SU-DHL-6 (cell line): ENCODE results near the gene ATF3.

ENCODE experiments used
- H2AFZ ChIP-seq: fragments of 200-600 bp; sonication (generic); 2 replicates; pipeline ENCODE4 v1.6.1; 2014; ENCODE audit warnings: low read depth, mild to moderate bottlenecking, moderate library complexity, mixed read lengths, antibody characterized with exemption, low read length; ENCODE audit not compliant: severe bottlenecking
- H3F3A ChIP-seq: fragments of 200-600 bp; shearing (Covaris generic); 2 replicates; pipeline ENCODE4 v1.6.0; 2016; ENCODE audit warnings: antibody characterized with exemption, mild to moderate bottlenecking; ENCODE audit not compliant: insufficient read depth
- H3K27ac ChIP-seq: fragments of 200-600 bp; sonication (generic); 2 replicates; pipeline ENCODE4 v1.5.1; 2016; ENCODE audit warnings: low read depth, mild to moderate bottlenecking, low read length, moderate library complexity, mixed read lengths
- H3K27me3 ChIP-seq: fragments of 200-600 bp; sonication (generic), shearing (Covaris generic); 2 replicates; pipeline ENCODE4 v1.6.0; 2014; ENCODE audit warnings: mild to moderate bottlenecking, low read length
- H3K36me3 ChIP-seq: fragments of 200-600 bp; sonication (generic); 2 replicates; pipeline ENCODE4 v1.6.1; 2014; ENCODE audit warnings: mild to moderate bottlenecking, low read length, mixed read lengths
- H3K4me2 ChIP-seq: fragments of 300-600, 200-600 bp; shearing (Covaris generic), sonication (generic); 2 replicates; pipeline ENCODE4 v1.6.0; 2014; ENCODE audit warnings: low read length, low read depth, mild to moderate bottlenecking; ENCODE audit not compliant: poor library complexity, severe bottlenecking
- H3K4me3 ChIP-seq: fragments of 200-600 bp; sonication (generic); 2 replicates; pipeline ENCODE4 v1.5.1; 2014; ENCODE audit warnings: antibody characterized with exemption, low read length, mild to moderate bottlenecking, mixed read lengths; ENCODE audit not compliant: insufficient read depth, poor library complexity, severe bottlenecking
- H3K79me2 ChIP-seq: fragments of 200-600 bp; sonication (generic); 2 replicates; pipeline ENCODE4 v1.6.1; 2014; ENCODE audit warnings: mild to moderate bottlenecking, low read length, moderate library complexity; ENCODE audit not compliant: insufficient read depth
- H3K9ac ChIP-seq: fragments of 200-600 bp; sonication (generic); 2 replicates; pipeline ENCODE4 v1.7.0; 2014; ENCODE audit warnings: mild to moderate bottlenecking, low read length
- H3K9me2 ChIP-seq: fragments of 200-600 bp; sonication (generic); replicated peaks from 2 replicates; pipeline ENCODE4 v1.6.1; 2014; ENCODE audit warnings: low read length; ENCODE audit not compliant: insufficient read depth
- H3K9me3 ChIP-seq: fragments of 200-600 bp; sonication (generic); 2 replicates; pipeline ENCODE4 v1.6.1; 2014; ENCODE audit warnings: low read length, mixed read lengths; ENCODE audit not compliant: insufficient read depth
- H4K20me1 ChIP-seq: fragments of 200-600 bp; sonication (generic); 2 replicates; pipeline ENCODE4 v1.6.1; 2014; ENCODE audit warnings: low read depth, mild to moderate bottlenecking, antibody characterized with exemption, low read length, moderate library complexity, mixed read lengths
- EZH2phosphoT487 ChIP-seq: fragments of 200-600 bp; sonication (generic), shearing (Covaris generic); conservative IDR thresholded peaks from 2 replicates; pipeline ENCODE4 v1.6.1; 2018; ENCODE audit warnings: mild to moderate bottlenecking, antibody characterized with exemption, low read length, moderate library complexity, mixed read lengths
- TF ChIP-seq, protein P1 (sequence below): fragments of 200-600 bp; sonication (generic); IDR thresholded peaks from one replicate; pipeline ENCODE4 v1.5.1; 2017; ENCODE audit warnings: antibody characterized with exemption, mild to moderate bottlenecking, low read length, moderate library complexity; ENCODE audit not compliant: insufficient read depth, poor library complexity, severe bottlenecking

The ATF3 gene

GRCh38 chr1:212665241-212666115 is 56.9 kb downstream of the ATF3 start:
- no peaks in the 10 kb centered on the region for H3K79me2 ChIP-seq
- H3K9me2 ChIP-seq, result no peaks in the 10 kb centered on the region
- H2AFZ ChIP-seq, result no peak overlapping the region
- H3F3A ChIP-seq, result no peaks in the 10 kb centered on the region
- H3K36me3 ChIP-seq, result no peaks in the 10 kb centered on the region
- TF ChIP-seq EZH2phosphoT487, result no peak
- TF ChIP-seq, protein P1, sequence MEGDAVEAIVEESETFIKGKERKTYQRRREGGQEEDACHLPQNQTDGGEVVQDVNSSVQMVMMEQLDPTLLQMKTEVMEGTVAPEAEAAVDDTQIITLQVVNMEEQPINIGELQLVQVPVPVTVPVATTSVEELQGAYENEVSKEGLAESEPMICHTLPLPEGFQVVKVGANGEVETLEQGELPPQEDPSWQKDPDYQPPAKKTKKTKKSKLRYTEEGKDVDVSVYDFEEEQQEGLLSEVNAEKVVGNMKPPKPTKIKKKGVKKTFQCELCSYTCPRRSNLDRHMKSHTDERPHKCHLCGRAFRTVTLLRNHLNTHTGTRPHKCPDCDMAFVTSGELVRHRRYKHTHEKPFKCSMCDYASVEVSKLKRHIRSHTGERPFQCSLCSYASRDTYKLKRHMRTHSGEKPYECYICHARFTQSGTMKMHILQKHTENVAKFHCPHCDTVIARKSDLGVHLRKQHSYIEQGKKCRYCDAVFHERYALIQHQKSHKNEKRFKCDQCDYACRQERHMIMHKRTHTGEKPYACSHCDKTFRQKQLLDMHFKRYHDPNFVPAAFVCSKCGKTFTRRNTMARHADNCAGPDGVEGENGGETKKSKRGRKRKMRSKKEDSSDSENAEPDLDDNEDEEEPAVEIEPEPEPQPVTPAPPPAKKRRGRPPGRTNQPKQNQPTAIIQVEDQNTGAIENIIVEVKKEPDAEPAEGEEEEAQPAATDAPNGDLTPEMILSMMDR, result peak; percentile 80
- no peak overlapping the region for H3K9ac ChIP-seq
- H3K9me3 ChIP-seq, result no peaks in the 10 kb centered on the region
- no peaks in the 10 kb centered on the region for H4K20me1 ChIP-seq
- H3K27ac ChIP-seq, result no peak overlapping the region
- H3K27me3 ChIP-seq, result no peaks in the 10 kb centered on the region
- H3K4me2 ChIP-seq, result peak overlapping the region; percentile 38
- H3K4me3 ChIP-seq, result no peak overlapping the region

DNA sequence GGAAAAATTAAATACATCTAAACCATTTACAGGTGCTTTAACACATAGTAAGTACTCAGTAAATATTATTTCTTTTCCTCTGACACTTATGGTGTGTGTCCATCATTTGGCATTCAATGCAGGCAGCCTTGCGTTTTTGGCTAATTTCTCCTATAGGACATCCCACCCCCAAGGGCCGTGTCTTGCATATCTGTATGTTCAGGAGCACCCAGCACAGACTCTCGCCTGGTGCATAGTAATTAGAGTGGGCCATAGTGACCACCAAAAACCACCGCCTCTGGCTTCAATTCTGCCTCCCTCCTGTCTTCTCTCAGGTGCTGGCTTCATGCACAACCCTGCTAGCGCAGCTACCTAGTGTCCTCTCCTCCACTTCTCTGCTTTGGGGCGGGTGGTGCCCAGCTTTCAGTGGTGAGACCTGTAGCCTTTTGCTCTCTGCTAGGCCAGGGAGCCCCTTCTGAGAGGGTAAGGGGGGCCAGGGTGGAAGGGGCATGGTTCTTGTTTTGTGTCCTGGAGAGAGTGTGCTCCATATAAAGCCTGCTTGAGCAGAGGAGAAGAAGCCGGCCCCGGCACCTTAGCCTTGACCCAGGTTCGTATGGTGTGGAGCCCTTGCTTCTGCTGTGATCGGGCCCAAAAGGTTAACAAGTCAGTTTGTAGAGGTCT is 57.7 kb downstream of the ATF3 start:
- Histone ChIP-seq H3K4me3 (no peak overlapping the region), H3K9ac (no peak overlapping the region), H3K27ac (no peak overlapping the region)

GRCh38 chr1:212667223-212668139 is 58.9 kb downstream of the ATF3 start:
- no peaks in the 10 kb centered on the region for H3K27me3 ChIP-seq
- H3K27ac ChIP-seq, result no peak overlapping the region
- no peaks in the 10 kb centered on the region for H3K9me3 ChIP-seq
- no peak overlapping the region for H3K4me2 ChIP-seq
- TF ChIP-seq, protein P1, result no peak
- no peak for TF ChIP-seq EZH2phosphoT487
- no peaks in the 10 kb centered on the region for H4K20me1 ChIP-seq
- H3K9ac ChIP-seq, result no peak overlapping the region
- no peaks in the 10 kb centered on the region for H3K36me3 ChIP-seq
- H3K4me3 ChIP-seq, result no peak overlapping the region
- H3K79me2 ChIP-seq, result no peaks in the 10 kb centered on the region
- no peaks in the 10 kb centered on the region for H3K9me2 ChIP-seq
- no peak overlapping the region for H2AFZ ChIP-seq
- no peaks in the 10 kb centered on the region for H3F3A ChIP-seq

More for the DNA sequence above, 57.7 kb downstream of the ATF3 start:
- Histone ChIP-seq H3K9me2 (no peaks in the 10 kb centered on the region), H3K27me3 (no peaks in the 10 kb centered on the region), H3F3A (no peaks in the 10 kb centered on the region), H3K9me3 (no peaks in the 10 kb centered on the region), H3K4me2 (no peak overlapping the region), H3K36me3 (no peaks in the 10 kb centered on the region), H2AFZ (no peak overlapping the region), H4K20me1 (no peaks in the 10 kb centered on the region), H3K79me2 (no peaks in the 10 kb centered on the region)
- TF ChIP-seq, protein P1, result no peak
- no peak for TF ChIP-seq EZH2phosphoT487
